Retina (tissue), 1 donor: ENCODE results near the gene RORC.
"Not testable (repeated sequence)": the region's sequence is repeated elsewhere in the genome, so short reads cannot be mapped to it uniquely, and the experiment has no call there.

Experiments used
- DNase-seq: peaks from one replicate; pipeline ENCODE4 v3.0.0-alpha.2; 2016

RORC gene

DNA sequence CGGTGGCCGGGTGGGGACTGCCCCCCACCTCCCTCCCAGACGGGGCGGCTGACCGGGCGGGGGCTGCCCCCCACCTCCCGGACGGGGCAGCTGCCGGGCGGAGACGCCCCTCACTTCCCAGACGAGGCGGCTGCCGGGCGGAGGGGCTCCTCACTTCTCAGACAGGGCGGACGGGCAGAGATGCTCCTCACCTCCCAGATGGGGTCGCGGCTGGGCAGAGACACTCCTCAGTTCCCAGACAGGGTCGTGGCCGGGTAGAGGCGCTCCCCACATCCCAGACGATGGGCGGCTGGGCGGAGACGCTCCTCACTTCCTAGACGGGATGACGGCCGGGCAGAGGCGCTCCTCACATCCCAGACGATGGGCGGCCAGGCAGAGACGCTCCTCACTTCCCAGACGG, 62.3 kb downstream of the RORC start:
- not testable (repeated sequence) for DNase-seq

DNA sequence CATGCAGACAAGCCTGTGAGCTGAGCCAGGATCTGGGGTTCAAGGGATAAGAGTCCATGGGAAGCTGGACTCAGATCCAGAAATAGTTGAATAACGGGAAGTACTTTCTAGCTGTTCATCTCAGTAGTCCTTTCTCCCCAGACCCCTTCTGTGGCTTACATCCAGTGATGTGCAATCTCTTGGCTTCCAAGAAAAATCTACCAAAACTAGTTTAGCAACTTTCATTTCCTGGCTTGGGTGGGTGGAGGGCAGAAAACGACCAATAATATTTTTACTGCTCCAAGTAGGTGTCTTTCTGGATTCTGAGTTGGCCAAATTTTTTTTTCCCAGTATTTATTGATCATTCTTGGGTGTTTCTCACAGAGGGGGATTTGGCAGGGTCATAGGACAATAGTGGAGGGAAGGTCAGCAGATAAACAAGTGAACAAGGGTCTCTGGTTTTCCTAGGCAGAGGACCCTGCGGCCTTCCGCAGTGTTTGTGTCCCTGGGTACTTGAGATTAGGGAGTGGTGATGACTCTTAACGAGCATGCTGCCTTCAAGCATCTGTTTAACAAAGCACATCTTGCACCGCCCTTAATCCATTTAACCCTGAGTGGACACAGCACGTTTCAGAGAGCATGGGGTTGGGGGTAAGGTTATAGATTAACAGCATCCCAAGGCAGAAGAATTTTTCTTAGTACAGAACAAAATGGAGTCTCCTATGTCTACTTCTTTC, 63.1 kb downstream of the RORC start:
- DNase-seq: not testable (repeated sequence)

DNA sequence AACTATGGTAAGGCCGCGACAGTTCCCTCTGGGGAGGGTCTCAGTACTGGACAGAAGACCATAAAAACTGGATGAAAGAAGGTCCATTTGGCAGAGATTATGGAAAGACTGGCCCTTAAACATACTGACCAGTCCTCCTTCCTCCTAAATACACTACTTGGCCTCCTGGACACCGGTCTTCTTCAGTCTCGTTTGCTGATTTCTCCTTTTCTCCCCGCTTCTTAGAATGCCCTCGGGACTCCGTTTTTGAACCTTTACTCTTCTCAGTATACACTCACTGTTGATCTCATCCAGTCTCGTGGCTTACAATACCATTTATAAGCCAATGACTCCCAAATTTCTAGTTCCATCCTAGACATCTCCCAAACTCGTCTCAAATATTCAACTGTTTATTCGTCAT, 67.6 kb downstream of the RORC start:
- DNase-seq: no peak

- DNase-seq: peak; percentile 93
Observed at GRCh38 chr1:151762941-151763921, 68.4 kb downstream of the RORC start, which contains the start of gene MRPL9. Gene MRPL9, minus strand, starts transcription at chr1:151763496. Its CDS starts 17 bp downstream, at chr1:151763479.

GRCh38 chr1:151760597-151761385, 70.8 kb downstream of the RORC start:
- DNase-seq: no peak

DNA sequence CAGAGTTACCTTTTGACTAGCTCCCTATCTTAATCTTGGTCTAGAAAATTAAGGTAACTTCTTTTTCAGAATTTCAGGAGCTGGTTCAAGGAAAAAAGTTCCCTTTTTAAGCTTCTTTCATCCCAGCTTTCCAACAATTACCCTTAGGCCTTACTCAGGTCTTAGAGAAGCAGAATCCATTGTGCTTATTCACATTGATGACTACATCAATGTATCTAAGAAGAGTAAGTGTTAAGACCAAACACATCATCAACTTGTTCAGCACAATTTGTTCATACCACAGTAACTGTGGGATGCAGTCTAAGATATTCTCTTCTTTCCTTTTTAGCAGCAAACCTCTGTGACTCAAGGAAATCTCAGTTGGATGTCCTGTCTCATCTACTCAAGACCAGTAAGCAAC, 72.4 kb downstream of the RORC start:
- DNase-seq: no peak

- DNase-seq: no peak
Observed at GRCh38 chr1:151756291-151756690, 75.3 kb downstream of the RORC start.
